Fibroblast of peridontal ligament (primary cell): ENCODE data around the gene CCDC187.

Experiments used
- DNase-seq: peaks from one replicate; pipeline ENCODE4 v3.0.0-alpha.2; 2010; ENCODE audit errors: extremely low read depth

The CCDC187 gene

DNA sequence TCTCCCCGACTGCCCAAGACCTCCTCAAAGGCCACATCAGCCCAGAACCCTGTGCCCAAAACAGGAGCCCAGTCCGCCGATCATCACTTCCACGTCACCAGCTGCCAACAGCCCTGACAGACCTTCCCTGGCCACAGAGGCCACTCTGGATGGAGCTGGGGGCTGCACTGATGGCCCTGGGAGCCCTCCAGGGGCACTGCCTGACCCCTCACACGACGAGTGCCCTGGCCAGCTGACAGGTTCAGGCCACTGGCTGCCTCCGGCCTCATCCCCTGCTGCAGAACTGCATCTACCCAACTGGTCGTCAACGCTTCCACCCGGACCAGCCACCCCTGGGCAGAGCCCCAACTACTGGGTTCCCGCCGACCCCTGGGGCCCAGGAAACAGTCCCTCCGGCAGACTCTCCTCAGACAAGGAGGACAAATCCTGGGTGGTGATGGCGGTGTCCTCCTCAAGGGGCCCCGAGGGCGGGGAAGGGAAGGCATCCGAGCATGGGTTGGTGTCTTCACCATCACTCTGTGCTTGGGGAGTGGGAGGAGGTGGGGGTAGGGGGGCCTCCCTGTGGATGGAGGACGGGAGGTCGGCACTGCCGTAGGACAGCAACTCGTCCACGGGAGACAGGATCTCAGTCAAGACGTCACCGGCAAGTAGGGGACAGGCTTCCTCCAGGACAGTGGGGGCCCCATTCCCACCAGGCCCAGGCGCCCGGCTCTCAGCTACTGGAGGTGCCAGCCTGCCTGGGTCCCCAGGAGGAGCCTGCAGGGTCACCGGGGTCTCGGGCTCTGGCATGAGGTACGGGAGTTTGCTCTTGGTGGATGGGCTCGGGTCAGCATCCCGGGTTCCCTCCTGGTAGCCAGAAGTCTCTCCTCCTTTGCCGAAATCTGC, 50.4 kb downstream of the CCDC187 start:
- no peak for DNase-seq

DNA sequence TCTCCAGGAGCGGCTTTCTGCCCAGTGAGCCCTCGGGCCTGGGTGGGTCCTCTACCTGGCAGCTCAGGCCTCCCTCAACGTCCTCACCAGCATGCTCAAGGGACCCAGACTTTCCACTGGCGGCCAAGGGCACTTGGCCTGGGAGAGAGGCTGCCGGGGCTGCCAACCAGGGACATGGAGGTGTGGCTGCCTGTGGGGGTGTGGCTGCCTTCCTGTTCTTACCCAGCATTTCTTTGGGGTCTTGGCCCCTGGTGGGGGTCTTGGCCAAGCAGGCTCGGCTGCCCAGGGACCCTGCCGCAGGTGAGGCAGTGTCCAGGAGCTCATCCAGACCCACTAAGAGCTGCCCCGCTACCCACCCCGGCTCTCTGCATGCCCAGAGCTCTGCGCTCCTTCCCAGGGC, 51.0 kb downstream of the CCDC187 start:
- no peak for DNase-seq

DNA sequence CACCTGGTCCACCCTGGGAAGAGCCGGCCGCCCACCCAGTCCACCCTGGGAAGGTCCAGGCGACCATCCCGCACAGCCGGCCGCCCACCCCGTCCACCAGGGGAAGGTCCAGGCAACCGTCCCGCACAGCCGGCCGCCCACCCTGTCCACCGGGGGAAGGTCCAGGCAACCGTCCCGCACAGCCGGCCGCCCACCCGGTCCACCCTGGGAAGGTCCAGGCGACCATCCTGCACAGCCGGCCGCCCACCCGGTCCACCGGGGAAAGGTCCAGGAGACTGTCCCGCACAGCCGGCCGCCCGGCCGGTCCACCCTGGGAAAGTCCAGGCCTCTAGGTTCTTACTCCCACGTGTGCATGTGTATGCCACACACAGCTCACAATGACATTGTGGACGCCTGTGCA, 51.6 kb downstream of the CCDC187 start:
- DNase-seq = no peak

DNA sequence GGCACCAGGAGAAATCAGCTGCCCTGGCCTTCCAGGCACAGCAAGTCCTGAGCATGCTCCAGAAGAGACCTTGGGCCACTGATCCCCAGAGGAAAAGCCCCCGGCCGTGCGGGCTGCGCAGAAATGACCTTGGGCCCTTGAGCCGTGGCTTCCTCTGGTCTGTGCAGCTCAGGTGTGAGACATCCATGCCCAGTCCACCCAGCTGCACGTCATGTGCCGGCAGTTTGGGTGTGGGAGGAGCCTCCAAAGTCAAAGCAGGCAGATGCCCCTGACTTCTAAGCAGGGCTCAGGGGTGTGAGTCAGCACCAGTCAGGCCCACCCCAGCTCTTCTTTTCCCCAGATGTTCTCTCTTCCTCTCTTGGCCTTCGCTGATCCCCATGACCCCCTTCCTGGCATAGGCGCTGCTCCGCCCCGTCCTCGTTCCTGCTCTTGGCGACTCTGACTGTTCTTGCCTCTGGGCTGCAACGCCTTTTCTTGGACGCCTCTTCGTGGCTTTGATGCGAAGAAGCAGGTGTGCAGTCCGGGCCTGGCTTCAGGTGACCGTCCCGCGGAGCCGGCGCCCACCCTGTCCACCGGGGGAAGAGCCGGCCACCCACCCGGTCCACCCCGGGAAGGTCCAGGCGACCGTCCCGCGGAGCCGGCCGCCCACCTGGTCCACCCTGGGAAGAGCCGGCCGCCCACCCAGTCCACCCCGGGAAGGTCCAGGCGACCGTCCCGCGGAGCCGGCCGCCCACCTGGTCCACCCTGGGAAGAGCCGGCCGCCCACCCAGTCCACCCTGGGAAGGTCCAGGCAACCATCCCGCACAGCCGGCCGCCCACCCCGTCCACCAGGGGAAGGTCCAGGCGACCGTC, 52.4 kb downstream of the CCDC187 start:
- no peak for DNase-seq

DNA sequence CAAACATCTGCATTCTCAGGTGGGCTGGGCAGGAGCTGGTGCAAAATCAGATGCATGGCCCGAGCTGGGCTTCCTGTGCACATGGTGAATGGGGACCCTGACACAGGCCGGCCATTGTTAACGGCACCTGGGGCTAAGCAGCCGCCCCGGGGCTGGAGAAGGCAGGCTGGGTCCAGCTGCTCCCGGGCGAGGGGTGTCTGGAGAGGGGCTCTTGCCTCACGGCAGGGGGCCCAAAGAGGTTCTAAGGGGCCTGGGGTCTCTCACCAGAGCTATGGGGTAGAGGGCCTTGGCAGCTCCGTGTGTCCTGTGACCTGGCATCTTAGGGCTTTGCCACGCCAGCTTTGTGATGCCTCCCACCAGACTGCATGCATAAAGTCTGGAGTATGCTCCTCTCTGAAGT, 53.2 kb downstream of the CCDC187 start:
- DNase-seq = no peak

DNA sequence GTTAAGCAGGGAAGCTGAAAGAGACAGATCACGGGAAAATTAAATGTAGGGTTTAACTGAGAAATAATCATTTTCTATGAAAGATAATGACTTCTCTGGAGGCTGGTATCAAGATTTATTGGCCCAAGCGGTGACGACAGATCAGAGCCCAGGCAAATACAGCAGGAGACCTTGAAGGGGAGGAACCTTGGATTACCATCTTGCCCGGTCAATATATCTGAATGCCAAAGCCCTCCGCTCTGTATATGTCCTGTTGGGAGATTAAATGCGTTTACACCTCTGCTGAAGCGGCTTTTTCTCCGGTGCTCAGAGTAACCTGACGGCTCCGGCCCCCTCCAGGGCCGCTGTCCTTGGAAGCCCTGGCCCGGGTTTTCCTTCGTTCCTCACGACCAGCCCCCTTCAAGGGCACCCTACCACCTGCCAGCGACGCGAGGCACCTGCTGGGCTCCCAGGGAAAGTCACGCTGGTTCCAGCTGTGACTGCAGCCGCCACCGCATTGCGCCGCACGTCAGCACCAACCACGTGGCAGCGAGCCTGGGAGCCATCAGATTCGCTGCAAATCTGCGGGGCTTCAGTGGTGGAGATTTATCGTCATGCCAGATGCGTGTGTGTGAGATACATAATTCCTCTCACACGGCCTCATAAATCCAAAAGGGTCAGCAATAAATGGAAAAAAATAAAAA, 53.9 kb downstream of the CCDC187 start:
- DNase-seq = no peak

DNA sequence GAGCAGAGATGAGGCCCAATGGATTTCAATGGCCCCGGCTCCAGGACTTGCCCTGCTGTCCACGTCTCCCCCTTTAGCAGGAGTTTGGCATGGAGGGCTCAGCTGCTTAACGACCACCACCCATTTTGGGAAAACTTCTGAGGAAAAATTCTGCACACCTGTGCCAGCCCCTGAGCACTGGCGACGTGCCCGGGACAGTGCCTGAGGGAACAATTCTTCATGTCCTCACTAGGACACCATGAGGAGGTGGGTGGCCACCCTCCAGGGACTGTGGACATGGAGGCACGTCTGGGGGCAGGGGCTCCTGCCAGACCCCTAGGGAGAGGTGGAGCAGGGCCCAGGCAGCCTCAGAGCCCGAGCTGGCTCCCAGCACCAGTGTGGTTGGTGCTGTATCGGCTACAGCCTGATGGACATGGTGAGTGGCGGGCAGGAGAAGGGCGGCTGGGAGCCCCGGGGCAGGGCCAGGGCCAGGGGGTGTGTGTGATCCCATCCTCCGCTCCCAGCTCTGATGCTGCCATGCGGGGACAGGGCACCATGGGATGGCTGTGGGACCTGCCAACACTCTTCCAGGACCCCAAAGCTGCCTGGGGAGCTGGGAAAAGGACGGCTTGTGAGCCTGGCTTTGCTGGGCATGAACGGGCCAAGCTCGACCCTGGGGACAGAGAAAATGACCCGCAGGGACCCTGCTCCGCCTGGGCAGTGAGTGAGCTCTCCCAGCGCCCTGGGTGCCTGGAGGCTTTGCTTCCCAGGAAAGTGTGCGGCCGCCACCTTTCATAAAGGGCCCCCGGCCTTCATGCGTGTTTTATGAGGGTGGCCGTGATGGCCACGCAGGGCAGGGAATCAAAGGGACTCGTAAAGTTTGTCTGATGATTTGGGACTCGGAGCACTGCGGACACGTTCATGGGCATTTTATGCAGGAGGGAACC, 54.7 kb downstream of the CCDC187 start:
- DNase-seq = no peak

DNA sequence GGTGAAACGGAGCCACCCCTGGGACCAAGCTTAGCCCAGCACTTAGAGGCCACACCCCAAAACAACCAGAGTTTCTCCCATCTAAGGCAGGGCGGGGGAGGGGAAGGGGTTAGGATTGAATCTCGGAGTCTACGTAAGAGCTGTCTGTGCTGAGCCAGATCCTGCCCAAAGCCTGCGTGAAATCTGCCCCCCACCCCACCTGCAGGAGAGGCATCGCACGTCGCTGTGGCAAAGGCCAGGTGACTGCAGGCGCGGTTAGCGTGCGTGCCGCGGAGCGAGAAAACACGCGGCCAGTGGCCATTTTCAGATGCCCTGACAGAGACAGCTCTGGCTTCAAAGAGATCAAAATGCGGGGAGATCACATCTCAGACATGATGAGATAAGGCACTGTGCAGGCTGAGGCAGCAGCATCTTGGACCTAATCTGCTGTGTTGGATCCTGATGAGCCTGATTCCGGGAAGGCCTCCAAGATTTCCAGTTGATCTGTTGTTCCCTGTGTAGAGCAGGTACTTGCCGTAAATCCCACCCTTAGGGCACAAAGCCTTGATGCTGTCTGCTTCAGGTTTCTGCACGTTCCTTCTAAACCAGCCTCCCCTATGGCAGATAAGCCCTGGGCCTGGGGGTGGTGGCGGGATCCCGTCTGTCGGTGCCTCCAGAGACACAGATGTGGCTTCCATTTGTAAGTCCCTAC, 55.8 kb downstream of the CCDC187 start:
- no peak for DNase-seq

DNA sequence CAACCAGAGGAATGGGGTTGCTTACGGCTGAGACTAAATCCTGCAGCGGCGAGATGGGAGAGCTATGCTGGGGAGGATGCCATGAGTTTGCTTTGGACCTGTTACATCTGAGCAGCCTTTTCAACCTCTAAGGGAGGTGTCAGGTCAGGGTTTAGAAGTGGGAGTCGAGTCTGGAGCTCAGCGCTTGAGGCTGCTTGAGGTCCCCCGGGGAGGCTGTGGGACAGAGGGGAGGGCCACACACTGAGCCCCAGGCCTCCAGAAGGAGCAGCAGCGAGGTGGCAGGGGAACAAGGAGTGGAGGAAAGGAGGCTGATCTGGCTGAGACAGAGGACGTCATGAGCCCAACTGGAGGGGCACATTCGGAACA, 56.4 kb downstream of the CCDC187 start:
- DNase-seq = no peak

DNA sequence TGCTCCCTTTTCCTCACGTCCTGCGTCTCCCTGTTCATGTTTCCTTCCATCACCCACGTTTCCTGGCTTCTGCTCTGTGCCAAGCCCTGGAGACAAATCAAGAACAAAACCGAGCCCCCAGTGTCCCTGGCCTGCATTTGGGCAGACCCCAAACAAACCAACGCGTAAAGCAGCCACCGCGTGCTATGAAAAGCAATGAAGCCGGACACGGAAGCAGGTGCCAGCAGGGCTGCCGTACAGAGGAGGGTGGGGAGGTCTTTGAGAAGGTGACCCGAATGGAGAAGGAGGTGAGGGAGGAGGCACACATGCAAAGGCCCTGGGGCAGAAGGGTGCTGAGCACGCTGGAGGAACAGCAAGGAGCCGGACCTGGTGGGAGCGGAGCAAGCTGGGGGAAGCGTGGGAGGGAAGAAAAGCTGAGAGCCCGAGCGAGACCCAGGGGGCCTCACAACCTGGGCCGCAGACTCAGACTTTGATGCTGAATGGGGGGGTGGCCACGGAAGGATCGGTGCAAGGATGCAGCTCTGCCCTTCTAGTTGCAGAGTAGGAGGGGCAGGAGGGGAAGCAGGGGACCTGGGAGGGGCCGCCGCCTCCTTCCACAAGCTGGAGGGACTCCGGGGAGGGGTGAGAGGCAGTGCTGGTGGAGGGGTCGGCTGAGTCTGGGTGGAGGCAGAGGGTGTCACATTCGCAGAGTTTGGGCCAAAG, 56.9 kb downstream of the CCDC187 start:
- DNase-seq = no peak

DNA sequence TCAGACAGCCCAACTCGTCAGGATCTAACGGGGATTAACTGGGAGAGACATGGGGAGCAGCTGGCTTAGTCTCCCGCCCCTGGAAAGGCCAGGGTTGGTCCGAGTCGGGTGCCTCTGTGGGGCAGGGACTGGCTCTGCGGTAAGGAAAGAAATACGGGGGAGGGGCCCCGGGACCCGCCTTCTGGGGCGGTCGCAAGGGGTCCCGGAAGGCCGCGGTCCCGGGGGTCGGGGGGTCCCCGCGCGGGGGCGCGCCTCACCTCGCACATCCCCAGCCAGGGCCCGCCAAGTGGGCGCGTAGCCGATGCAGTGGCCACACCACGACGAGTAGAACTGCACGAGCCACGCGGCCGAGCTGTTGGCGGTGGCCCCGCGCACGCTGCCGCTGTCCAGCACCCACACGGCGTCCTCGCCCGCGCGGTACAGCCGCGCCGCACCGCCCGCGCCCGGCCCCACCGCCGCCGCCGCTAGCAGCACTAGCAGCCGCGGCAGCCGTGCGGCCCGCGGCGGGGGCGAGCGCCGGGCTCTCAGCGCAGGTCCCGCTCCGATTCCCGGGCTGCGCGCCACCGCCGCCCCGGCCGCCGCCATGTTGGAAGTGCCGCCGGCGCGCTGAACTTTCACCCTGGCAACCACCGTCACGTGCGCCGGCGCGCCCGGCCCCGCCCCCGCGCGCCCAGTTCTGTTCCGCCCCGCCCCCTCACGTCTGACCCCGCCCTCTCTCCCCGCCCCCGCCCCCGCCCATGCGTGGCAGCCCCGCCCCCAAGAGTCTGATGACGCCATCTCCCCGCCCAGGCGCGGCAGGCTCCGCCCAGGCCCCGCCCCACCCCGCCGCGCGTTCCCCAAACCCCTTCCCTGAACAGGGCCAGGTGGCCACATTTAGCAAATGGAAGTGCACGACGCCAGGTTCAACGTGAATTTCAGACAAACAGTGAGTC, 58.4 kb downstream of the CCDC187 start, which contains the start of gene QSOX2:
Gene QSOX2, minus strand, starts transcription at position 594 of the 932 bp plus-strand sequence. Its CDS starts 9 bp downstream, at position 585.
- peak; percentile 68 for DNase-seq

DNA sequence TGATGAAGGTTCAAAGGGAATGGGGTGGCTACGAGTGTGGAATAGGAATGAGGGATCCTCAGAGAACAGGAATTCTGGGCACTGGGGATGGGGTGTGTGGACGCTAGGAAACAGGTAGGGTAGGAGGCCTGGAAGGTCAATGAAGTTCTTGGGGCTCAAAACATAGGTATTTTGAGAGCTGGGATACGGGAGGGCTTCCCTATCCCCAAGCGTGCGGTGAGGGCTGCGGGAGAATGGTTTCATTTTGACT, 59.0 kb downstream of the CCDC187 start:
- no peak for DNase-seq

DNA sequence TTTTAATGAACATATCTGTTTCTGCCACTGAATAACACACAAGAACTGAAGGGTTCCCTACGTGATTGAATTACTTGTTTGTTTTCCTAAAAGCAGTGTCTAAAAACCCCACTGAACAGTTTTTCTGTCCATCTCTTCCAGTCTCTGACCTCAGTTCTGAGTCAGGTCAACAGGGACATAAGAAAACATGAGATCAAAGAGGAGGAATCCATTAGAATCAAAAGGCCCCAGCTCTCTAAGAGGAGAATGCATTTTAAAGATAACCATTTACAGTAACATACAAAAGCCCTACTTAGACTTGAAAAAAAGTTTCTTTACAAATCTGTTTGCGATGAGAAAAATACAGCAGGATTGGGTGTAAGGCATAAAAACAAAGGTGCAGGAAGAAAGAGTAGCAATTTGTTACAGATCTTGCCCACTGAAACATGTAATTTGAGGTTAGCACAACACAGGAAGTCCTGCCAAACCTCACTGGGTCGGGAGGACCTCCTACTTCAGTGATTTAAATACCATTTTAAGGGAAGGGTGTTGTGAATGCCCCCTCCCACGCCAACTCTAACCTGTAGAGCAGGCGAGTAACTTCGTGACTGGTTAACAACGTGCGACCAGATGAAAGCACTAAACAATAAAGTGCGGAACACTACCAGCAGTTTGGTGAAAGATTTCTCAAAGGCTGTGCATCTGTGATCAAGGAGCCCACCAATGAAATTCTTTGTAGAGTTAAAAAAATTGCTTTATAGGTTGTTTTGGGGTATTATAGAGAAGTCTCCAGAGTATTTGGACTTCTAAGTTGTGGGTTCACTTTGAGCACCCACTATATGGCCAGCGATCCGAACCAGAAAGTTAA, 59.5 kb downstream of the CCDC187 start:
- peak; percentile 13 for DNase-seq

DNA sequence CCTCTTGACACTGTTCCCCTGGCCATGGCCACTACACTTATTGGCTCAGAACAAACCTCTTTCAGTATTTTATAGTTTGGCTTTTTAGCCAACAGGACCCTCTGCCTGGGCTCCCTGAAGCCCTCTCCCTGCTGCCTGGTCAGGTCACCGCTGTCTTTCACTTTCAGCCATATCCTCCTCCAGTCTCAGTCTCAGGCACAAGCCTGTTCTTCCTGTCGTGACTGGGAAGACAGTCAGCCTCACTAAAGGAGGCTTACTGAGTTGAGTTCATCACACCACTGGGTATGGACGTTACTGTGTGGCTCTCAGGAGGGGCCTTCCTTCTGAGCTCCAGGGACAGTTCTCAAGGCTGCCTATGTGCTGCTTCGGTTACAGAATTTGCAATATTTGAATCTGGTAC, 60.3 kb downstream of the CCDC187 start:
- no peak for DNase-seq

DNA sequence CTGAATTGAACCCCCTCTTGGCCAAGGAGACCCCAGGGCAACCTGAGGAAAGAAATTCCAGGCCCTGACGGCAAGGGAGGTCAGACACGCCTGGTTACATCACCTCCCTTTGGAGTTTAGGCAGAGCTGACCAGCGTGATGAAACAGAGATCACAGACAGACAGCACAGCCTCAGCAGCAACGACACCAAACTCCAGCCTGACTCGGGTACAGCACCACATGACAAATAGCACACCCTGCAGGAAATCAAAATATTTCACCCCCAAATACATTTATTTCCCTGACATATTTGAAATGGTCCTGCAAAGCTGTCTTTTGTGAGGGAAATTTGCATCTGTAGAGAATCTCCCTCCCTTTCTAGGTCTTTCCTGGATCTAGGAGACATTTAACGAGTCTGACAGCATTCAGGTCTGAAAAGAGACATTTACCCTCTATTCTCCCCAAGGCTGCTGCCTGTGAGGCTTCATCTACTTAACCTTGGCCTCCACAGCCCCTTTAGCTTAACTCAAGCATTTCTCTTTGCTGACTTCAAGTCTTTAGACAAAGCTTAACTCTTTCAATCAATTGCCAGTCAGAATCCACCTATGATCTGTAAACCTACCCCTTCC, 60.9 kb downstream of the CCDC187 start:
- no peak for DNase-seq

DNA sequence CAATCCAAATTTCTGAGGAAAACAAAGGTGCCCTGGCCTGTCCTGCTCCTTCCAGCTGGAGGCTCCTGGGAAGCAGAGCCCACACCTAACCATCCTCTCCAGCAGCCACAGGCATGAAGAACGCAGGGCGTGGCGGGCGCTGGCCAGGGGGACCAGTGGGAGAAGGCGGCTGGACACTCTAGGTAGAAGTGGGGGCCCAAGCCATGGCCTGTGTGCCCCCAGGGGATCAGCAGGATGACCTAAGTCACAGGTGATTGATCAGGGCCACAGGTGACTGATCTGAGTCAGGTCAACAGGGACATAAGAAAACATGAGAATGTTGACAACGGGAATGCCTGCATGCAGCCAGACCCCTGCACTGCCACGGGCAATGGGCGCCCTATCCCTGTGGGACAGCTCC, 61.6 kb downstream of the CCDC187 start:
- DNase-seq = no peak

DNA sequence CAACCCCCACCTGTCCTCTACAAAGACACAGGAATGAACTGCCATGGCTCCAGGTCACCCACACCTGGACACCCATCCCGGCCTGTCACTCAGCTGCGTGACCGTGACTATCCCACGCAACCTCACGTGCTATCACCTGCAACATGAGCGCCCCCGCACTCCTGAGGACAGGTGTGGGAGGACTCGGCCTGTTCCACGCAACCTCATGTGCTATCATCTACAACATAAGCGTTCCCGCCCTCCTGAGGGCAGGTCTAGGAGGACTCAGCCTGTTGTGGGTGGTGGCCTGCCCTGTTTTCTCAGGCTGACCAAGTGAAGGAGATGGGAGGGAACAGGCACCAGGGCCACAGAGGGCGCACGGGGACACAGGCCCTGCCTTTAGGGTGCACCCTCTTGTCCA, 62.4 kb downstream of the CCDC187 start:
- DNase-seq = no peak

DNA sequence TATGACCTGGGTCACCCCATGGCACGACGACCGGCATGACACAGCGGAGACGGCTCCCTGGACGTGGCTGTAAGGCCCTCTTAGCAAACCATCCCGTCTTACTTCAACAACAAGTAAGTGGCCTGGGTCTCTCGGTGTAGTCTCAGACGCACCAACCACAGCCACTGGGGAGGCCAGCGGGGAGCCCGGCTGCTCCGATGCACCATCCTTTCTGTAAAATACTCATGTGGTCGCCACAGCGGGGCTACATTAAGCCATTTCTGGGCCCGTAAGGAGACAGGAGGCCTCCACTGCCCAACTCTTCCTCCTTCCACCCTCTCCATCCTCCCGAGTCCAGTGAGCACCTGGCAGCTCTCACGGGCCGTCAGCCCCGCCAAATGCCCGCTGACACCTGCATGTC, 63.0 kb downstream of the CCDC187 start:
- DNase-seq = no peak
